Chondrocyte (in vitro differentiated cells): ENCODE results near the gene CTBP1. TPM values are rescaled to one million over a fixed set of nuclear protein-coding genes. Genes with fewer than 3 reads are reported as not detected.

ENCODE experiments used
- DNase-seq: peaks from one replicate; pipeline ENCODE4 v3.0.0; 2021; ENCODE audit warnings: mixed read lengths, low spot score
- H3K27ac Mint-ChIP-seq: one replicate; pipeline ENCODE4 v1.8.0; 2021; ENCODE audit warnings: mild to moderate bottlenecking, moderate library complexity, mixed read lengths; ENCODE audit not compliant: unreplicated experiment
- H3K27me3 Mint-ChIP-seq: 2 replicates; pipeline ENCODE4 v1.8.0; 2021; ENCODE audit warnings: low read depth, mixed read lengths
- H3K36me3 Mint-ChIP-seq: 2 replicates; pipeline ENCODE4 v1.8.0; 2021; ENCODE audit warnings: low read depth, mixed read lengths
- H3K4me1 Mint-ChIP-seq: 2 replicates; pipeline ENCODE4 v1.8.0; 2021; ENCODE audit warnings: low read depth, mild to moderate bottlenecking, mixed read lengths
- H3K4me3 Mint-ChIP-seq: one replicate; pipeline ENCODE4 v1.8.0; 2021; ENCODE audit warnings: mild to moderate bottlenecking, moderate library complexity, mixed read lengths; ENCODE audit not compliant: unreplicated experiment
- H3K9me3 Mint-ChIP-seq: 2 replicates; pipeline ENCODE4 v1.8.0; 2021; ENCODE audit warnings: low read depth, mixed read lengths
- total RNA-seq: library from RNA; stranded (reverse); gene quantifications from 3 replicates; pipeline ENCODE4 v1.2.1, GENCODE V29; 2021
- TF ChIP-seq, protein P1 (sequence below): fragments of 200-600 bp; sonication (generic); IDR thresholded peaks from 2 replicates; pipeline ENCODE4 v1.5.0; 2021; ENCODE audit warnings: antibody characterized with exemption, mild to moderate bottlenecking, moderate library complexity

CTBP1 gene
- total RNA-seq, 1 donor from 2014 or later: 151 TPM

- Mint-ChIP-seq H3K4me3 (no peak overlapping the region), H3K36me3 (peaks cover 1% of the 10 kb centered on the region), H3K4me1 (peaks cover 62% of the 10 kb centered on the region), H3K9me3 (no peaks in the 10 kb centered on the region), H3K27ac (no peak overlapping the region), H3K27me3 (no peaks in the 10 kb centered on the region)
- TF ChIP-seq, protein P1, sequence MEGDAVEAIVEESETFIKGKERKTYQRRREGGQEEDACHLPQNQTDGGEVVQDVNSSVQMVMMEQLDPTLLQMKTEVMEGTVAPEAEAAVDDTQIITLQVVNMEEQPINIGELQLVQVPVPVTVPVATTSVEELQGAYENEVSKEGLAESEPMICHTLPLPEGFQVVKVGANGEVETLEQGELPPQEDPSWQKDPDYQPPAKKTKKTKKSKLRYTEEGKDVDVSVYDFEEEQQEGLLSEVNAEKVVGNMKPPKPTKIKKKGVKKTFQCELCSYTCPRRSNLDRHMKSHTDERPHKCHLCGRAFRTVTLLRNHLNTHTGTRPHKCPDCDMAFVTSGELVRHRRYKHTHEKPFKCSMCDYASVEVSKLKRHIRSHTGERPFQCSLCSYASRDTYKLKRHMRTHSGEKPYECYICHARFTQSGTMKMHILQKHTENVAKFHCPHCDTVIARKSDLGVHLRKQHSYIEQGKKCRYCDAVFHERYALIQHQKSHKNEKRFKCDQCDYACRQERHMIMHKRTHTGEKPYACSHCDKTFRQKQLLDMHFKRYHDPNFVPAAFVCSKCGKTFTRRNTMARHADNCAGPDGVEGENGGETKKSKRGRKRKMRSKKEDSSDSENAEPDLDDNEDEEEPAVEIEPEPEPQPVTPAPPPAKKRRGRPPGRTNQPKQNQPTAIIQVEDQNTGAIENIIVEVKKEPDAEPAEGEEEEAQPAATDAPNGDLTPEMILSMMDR: no peak
- peak; percentile 86 for DNase-seq
Observed at GRCh38 chr4:1206299-1207156, 42.4 kb downstream of the CTBP1 start.

- Mint-ChIP-seq H3K27ac (no peak overlapping the region), H3K36me3 (no peaks in the 10 kb centered on the region), H3K27me3 (no peaks in the 10 kb centered on the region), H3K4me3 (no peak overlapping the region), H3K4me1 (peaks cover 60% of the 10 kb centered on the region), H3K9me3 (no peaks in the 10 kb centered on the region)
- DNase-seq: peak; percentile 86
- TF ChIP-seq, protein P1: no peak
Observed at GRCh38 chr4:1205586-1206298, 43.2 kb downstream of the CTBP1 start.

DNA sequence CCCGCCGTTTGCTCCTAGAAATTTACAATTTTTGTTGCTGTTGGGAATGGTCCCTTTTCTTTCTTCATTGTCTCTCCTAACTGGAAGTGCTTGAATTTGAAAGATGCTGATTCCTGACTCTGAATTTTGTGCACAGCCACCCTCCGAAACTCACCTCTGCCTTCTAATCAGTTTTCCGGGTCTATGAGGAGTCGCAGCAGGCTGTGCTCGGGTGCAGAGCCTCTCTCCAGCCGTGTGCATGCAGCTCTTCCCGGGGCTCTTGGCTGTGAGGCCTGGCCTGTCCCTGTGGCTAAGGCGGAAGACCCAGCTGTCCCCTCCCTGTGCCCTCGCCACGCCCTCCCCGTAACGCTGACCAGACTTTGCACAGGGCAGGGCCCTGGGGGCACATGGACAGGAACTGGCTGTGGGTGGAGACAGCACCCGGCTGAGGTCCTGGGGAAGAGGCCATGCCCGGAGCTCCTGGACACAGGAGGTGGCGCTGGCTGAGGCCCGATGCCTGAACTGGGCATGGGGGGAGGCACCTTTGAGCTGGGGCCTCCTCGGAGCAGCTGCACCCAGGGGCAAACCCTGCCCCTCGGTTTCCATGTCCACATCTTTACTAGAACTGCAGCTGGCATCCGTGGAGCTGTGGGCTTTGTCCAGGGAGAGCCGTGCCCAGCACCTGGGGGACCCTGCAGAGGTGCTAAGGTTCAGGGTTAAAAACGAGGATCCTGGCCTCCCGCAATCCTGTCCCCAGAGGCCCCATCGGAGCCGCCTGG is 43.9 kb downstream of the CTBP1 start:
- H3K27me3 Mint-ChIP-seq: no peaks in the 10 kb centered on the region
- no peak overlapping the region for H3K4me3 Mint-ChIP-seq
- no peak overlapping the region for H3K27ac Mint-ChIP-seq
- peaks cover 60% of the 10 kb centered on the region for H3K4me1 Mint-ChIP-seq
- H3K36me3 Mint-ChIP-seq: no peaks in the 10 kb centered on the region
- TF ChIP-seq, protein P1: no peak
- H3K9me3 Mint-ChIP-seq: no peaks in the 10 kb centered on the region
- peak; percentile 69 for DNase-seq

GRCh38 chr4:1204286-1204827 is 44.6 kb downstream of the CTBP1 start:
- Mint-ChIP-seq H3K27me3 (no peaks in the 10 kb centered on the region), H3K4me3 (no peak overlapping the region), H3K9me3 (no peaks in the 10 kb centered on the region), H3K27ac (no peak overlapping the region), H3K36me3 (no peaks in the 10 kb centered on the region), H3K4me1 (peaks cover 60% of the 10 kb centered on the region)
- TF ChIP-seq, protein P1: no peak
- DNase-seq: peak; percentile 53
